Spleen (tissue), 11 donors: ENCODE data around the gene APOA1. TPM values are rescaled to one million over a fixed set of nuclear protein-coding genes. Genes with fewer than 3 reads are reported as not detected.

Source experiments
- DNase-seq: peaks from one replicate; pipeline ENCODE4 v3.0.0-alpha.2; 2020
- H3K27ac ChIP-seq, 8 donors: fragments of 200-600 bp; sonication (generic) in 7 of 8; 1 replicate in 4 of 8; 2 replicates in 4 of 8; pipeline versions ENCODE4 v1.5.0 to v1.8.0; 2016 to 2021; ENCODE audit warnings: inconsistent platforms in 4 of 8, mild to moderate bottlenecking in 4 of 8, moderate library complexity in 1 of 8
- H3K27me3 ChIP-seq, 7 donors: fragments of 200-600 bp; sonication (generic) in 6 of 7; replicated peaks in 1 of 7; 1 replicate in 4 of 7; 2 replicates in 3 of 7; pipeline versions ENCODE4 v1.5.0 to v1.8.0; 2016 to 2021; ENCODE audit warnings: inconsistent platforms in 3 of 7, mild to moderate bottlenecking in 1 of 7
- H3K36me3 ChIP-seq, 6 donors: fragments of 200-600 bp; sonication (generic) in 5 of 6; 1 replicate in 4 of 6; 2 replicates in 2 of 6; pipeline versions ENCODE4 v1.5.0 to v1.8.0; 2016 to 2021; ENCODE audit warnings: inconsistent platforms in 2 of 6
- H3K4me1 ChIP-seq, 6 donors: fragments of 200-600 bp; sonication (generic) in 5 of 6; 1 replicate in 3 of 6; 2 replicates in 3 of 6; pipeline versions ENCODE4 v1.5.0 to v1.8.0; 2016 to 2021; ENCODE audit warnings: inconsistent platforms in 3 of 6
- H3K4me3 ChIP-seq, 8 donors: fragments of 200-600 bp; sonication (generic) in 7 of 8; 1 replicate in 4 of 8; 2 replicates in 4 of 8; pipeline versions ENCODE4 v1.5.0 to v1.8.0; 2016 to 2021; ENCODE audit warnings: inconsistent platforms in 4 of 8, mild to moderate bottlenecking in 4 of 8, moderate library complexity in 2 of 8
- H3K9me3 ChIP-seq, 8 donors: fragments of 200-600 bp; sonication (generic) in 7 of 8; 1 replicate in 4 of 8; 2 replicates in 4 of 8; pipeline versions ENCODE4 v1.5.0 to v1.8.0; 2016 to 2021; ENCODE audit warnings: inconsistent platforms in 4 of 8
- POLR2A ChIP-seq, 3 donors: fragments of 450-650 bp; IDR thresholded peaks; one replicate each; pipeline ENCODE4 v1.5.1; 2017; ENCODE audit warnings: antibody characterized with exemption in 3 of 3, mild to moderate bottlenecking in 1 of 3
- POLR2AphosphoS5 ChIP-seq, 3 donors: sonication (generic); formaldehyde crosslinking; IDR thresholded peaks; one replicate each; pipeline ENCODE4 v1.5.1; 2017; ENCODE audit warnings: antibody characterized with exemption in 3 of 3
- WGBS, 5 donors: extraction: QIAGEN DNeasy Blood & Tissue Kit in 3 of 5; methylation state at CpG; one replicate each; pipeline versions ENCODE4 v1.1.5 to v1.1.7; 2013 to 2018; 5-methylcytosine and 5-hydroxymethylcytosine counted together
- intact Hi-C: fragments of 100-400 bp; cut with DNase I; formaldehyde crosslinking; loops from one replicate; pipeline ENCODE4 v1.15.0; 2023; ENCODE audit warnings: low total_unique reads
- polyA plus RNA-seq, 3 donors: library from polyadenylated mRNA; stranded (reverse); fragments of 200-250 nt; gene quantifications; one replicate each; pipeline ENCODE4 v1.2.1, GENCODE V29; 2013
- total RNA-seq, 7 donors: library from RNA; depleted of rRNA in 3 of 7; stranded (reverse); fragments of >200 nt in 3 of 7; fragmentation: NEBNext Ultra II Directional in 4 of 7; extraction: Animal tissue kit (Norgen Biotek cat#: 25700) in 4 of 7; gene quantifications; one replicate each; pipeline versions ENCODE4 v1.1.0 to v1.2.1, GENCODE V29; 2016 to 2021
- TF ChIP-seq, protein P1 (sequence below), 11 experiments: fragments of 200-600 bp in 7 of 11; fragments of 450-650 bp in 4 of 11; sonication (generic) in 4 of 11; IDR thresholded peaks in 8 of 11; conservative IDR thresholded peaks in 3 of 11; 1 replicate in 7 of 11; 2 replicates in 4 of 11; pipeline versions ENCODE4 v1.4.0 to v1.8.0; 2016 to 2021; ENCODE audit warnings: antibody characterized with exemption in 11 of 11, inconsistent platforms in 4 of 11, mild to moderate bottlenecking in 1 of 11
- donor health status: healthy with polysubstance abuse.
- donor health status: DM: no; HTN: no; CAD: no; lungs with moderate emphysema.
- donor health status: DM: no; HTN: no; CAD: no.
- donor health status: Bipolar disorder and iron deficiency.
- donor health status: healthy.
- donor health status: DM: no; HTN: no; CAD: no.
- donor health status: DM: yes; HTN: yes; CAD: no.

Gene APOA1
- total and polyA plus RNA-seq, 10 donors, result 0.44 to 3.3 (median 1.5) TPM; not detected in 2

DNA sequence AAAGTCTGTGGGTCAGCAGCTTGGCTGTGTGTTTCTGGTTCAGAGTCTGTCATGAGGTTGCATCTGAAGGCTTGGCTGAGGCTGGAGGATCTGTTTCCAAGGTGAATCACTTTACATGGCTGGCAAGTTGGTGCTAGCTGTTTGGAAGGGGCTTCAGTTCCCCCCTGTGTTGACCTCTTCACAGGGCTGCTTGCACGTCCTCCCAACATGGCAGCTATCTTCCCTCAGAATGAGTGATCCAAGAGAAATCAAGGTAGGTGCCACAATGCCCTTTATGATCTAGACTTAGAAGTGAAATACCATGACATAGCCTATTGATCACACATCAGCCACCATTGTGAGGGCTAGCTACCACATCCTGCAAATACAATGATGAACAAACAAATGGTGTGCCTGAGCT is 24.3 kb downstream of the APOA1 start:
- no peaks in the 10 kb centered on the region for H3K9me3 ChIP-seq
- H3K4me1 ChIP-seq, result no peaks in the 10 kb centered on the region
- TF ChIP-seq, protein P1, sequence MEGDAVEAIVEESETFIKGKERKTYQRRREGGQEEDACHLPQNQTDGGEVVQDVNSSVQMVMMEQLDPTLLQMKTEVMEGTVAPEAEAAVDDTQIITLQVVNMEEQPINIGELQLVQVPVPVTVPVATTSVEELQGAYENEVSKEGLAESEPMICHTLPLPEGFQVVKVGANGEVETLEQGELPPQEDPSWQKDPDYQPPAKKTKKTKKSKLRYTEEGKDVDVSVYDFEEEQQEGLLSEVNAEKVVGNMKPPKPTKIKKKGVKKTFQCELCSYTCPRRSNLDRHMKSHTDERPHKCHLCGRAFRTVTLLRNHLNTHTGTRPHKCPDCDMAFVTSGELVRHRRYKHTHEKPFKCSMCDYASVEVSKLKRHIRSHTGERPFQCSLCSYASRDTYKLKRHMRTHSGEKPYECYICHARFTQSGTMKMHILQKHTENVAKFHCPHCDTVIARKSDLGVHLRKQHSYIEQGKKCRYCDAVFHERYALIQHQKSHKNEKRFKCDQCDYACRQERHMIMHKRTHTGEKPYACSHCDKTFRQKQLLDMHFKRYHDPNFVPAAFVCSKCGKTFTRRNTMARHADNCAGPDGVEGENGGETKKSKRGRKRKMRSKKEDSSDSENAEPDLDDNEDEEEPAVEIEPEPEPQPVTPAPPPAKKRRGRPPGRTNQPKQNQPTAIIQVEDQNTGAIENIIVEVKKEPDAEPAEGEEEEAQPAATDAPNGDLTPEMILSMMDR (IDR thresholded peaks at IDR 0.05 in 8 of 11, conservative IDR thresholded peaks at IDR 0.05 in 3 of 11), result no peak
- DNase-seq, result no peak
- no peaks in the 10 kb centered on the region for H3K27me3 ChIP-seq
- intact Hi-C loops, result no loop called here
- no peaks in the 10 kb centered on the region for H3K36me3 ChIP-seq
- H3K4me3 ChIP-seq, result no peak overlapping the region
- H3K27ac ChIP-seq, result no peak overlapping the region
- 86 to 100% (median 96%) methylated on average over 1 of the region's 1 CpG for WGBS, 5 donors

DNA sequence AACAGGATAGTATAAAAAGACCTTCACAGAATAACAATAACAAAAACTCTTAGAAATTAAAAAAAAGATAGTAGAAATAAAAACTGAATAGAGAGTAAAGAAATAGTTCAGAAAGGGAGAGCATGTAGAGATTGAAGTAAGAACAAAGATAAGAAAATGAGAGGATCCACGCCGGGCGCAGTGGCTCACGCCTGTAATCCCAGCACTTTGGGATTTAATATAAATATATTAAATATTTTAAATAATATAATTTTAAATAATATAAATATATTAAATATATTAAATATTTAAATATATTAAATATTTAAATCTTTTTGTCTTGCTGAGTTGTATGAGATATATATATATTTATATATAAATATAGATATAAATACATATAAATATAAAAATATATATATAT is 25.3 kb downstream of the APOA1 start:
- TF ChIP-seq, protein P1 (IDR thresholded peaks at IDR 0.05 in 8 of 11, conservative IDR thresholded peaks at IDR 0.05 in 3 of 11), result no peak
- TF ChIP-seq POLR2A (IDR thresholded peaks at IDR 0.05), result no peak
- TF ChIP-seq POLR2AphosphoS5 (IDR thresholded peaks at IDR 0.05), result no peak
- intact Hi-C loops, result no loop called here
- no peaks in the 10 kb centered on the region for H3K9me3 ChIP-seq
- WGBS, 5 donors, result 84 to 97% (median 94%) methylated on average over 4 of the region's 4 CpGs
- no peaks in the 10 kb centered on the region for H3K27me3 ChIP-seq
- no peaks in the 10 kb centered on the region for H3K36me3 ChIP-seq
- no peak overlapping the region for H3K27ac ChIP-seq
- H3K4me1 ChIP-seq, result no peaks in the 10 kb centered on the region
- no peak for DNase-seq
- H3K4me3 ChIP-seq, result no peak overlapping the region

DNA sequence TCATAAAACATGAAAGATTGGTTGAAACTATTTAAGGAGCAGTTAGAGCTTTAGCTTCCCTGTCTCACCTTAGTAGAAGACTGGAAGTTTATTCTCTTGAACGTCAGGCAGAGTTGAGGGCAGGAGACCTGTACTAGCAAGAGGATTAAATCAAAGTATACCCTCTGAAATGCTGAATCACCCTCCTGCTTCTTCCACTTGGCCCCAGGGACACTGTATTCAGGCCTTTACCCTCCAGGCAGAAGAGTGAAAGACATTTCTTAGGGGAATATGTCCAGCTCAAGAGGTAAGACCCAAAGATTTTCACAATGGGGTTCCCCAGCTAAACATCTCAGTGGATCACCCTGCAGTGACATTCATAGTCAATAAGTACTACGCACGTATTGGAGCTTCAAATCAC is 26.2 kb downstream of the APOA1 start:
- Histone ChIP-seq H3K9me3 (no peaks in the 10 kb centered on the region), H3K36me3 (no peaks in the 10 kb centered on the region), H3K4me1 (no peaks in the 10 kb centered on the region), H3K27ac (no peak overlapping the region), H3K4me3 (no peak overlapping the region), H3K27me3 (no peaks in the 10 kb centered on the region)
- DNase-seq, result no peak
- TF ChIP-seq POLR2A (IDR thresholded peaks at IDR 0.05) (no peak), POLR2AphosphoS5 (IDR thresholded peaks at IDR 0.05) (no peak)
- TF ChIP-seq, protein P1 (IDR thresholded peaks at IDR 0.05 in 8 of 11, conservative IDR thresholded peaks at IDR 0.05 in 3 of 11), result no peak
- 81 to 93% (median 85%) methylated on average over 3 of the region's 3 CpGs for WGBS, 5 donors
- intact Hi-C loops, result no loop called here

DNA sequence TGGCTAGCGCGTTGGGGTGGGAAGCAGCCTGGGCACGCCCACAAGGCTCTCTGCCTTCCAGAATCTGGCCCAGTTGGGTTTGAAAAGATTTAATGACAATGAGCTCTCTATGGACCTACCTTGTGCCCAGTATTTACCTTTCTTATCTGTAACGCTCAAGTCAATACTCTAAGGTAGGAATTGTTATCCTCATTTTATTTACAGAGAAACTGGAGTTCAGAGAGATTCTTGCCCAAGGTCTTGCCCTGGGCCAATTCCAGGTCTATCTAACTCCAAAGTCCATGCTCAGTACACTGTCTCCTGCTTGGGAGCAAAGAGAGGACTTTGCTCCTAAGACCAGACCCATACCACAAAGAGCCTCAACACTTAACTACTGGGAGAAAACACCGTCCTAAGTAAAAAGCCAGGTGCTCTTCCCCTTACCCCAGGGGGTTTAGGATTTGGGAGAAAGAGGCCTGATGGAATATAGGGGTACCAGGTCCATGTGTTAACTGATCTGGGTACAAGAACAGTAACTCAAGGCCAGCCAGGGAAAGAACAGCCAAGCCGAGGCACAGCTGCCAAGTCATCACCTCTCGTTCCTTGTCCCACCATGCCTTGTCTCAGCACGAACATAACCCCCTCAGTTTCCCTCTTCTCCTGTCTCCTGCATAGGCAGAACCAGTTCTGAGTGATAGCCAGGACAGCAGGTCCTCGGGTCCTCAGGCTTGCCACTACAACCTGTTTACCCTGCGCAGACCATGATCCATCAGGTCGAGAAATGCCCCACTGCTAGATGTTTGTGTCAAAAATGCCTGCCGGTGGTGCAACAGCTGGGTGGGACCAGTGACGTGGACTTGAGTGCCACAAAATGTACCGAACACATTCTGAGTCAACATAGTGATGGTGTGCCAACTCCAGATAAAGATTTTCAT is 28.9 kb downstream of the APOA1 start:
- H3K27me3 ChIP-seq, result no peaks in the 10 kb centered on the region
- no peak for DNase-seq
- intact Hi-C loops, result no loop called here
- H3K9me3 ChIP-seq, result no peaks in the 10 kb centered on the region
- 81 to 88% (median 86%) methylated on average over 14 of the region's 14 CpGs for WGBS, 5 donors
- H3K4me1 ChIP-seq, result no peaks in the 10 kb centered on the region
- no peak overlapping the region for H3K4me3 ChIP-seq
- H3K36me3 ChIP-seq, result no peaks in the 10 kb centered on the region
- no peak for TF ChIP-seq POLR2AphosphoS5 (IDR thresholded peaks at IDR 0.05)
- no peak for TF ChIP-seq POLR2A (IDR thresholded peaks at IDR 0.05)
- TF ChIP-seq, protein P1 (IDR thresholded peaks at IDR 0.05 in 8 of 11, conservative IDR thresholded peaks at IDR 0.05 in 3 of 11), result no peak
- H3K27ac ChIP-seq, result no peak overlapping the region
